A549 (cell line): ENCODE results near the gene S100B. TPM values are rescaled to one million over a fixed set of nuclear protein-coding genes. Genes with fewer than 3 reads are reported as not detected.

ENCODE experiments used
- ATAC-seq, 2 experiments: fragments of 200-7000 bp in 1 of 2; fragments of >200 bp in 1 of 2; cut with Nextera tagmentation in 1 of 2; cut with Tn5 transposase in 1 of 2; 3 replicates each; pipeline versions ENCODE4 v1.8.0 to v1.9.1; 2018 to 2020; ENCODE audit warnings: mild to moderate bottlenecking in 1 of 2, moderate library complexity in 1 of 2
- CTCF ChIA-PET: fragments of 300-600 bp; sonication (Branson Sonifier 250); formaldehyde crosslinking; extraction: SDS; loops from one replicate; lab custom pipeline; 2021; ENCODE audit warnings: antibody characterized with exemption, inconsistent platforms; lab: Yijun Ruan, JAX
- POLR2A ChIA-PET: fragments of 350-600 bp; formaldehyde crosslinking; extraction: SDS; loops from one replicate; lab custom pipeline; 2021; ENCODE audit warnings: antibody characterized with exemption, inconsistent platforms; lab: Yijun Ruan, JAX
- DNase-seq, 2 experiments: peaks; one replicate each; pipeline versions ENCODE4 v3.0.0 to v3.0.0-alpha.2; 2011 to 2016; ENCODE audit warnings: low read depth in 1 of 2, low spot score in 1 of 2
- FAIRE-seq: peaks from 2 replicates; lab custom pipeline; 2011; peaks lifted over from hg19 to GRCh38; lab: Jason Lieb, UNC
- H3K27ac ChIP-seq, 2 experiments: fragments of >200 bp; sonication (Bioruptor Twin); formaldehyde crosslinking; 3 replicates each; pipeline ENCODE4 v1.5.1; 2016 to 2017
- H3K4me1 ChIP-seq: fragments of >200 bp; sonication (Bioruptor Twin); formaldehyde crosslinking; 3 replicates; pipeline ENCODE4 v1.6.1; 2016
- H3K4me2 ChIP-seq: fragments of >200 bp; sonication (Bioruptor Twin); formaldehyde crosslinking; 3 replicates; pipeline ENCODE4 v1.6.1; 2016
- H3K4me3 ChIP-seq: fragments of >200 bp; sonication (Bioruptor Twin); formaldehyde crosslinking; 3 replicates; pipeline ENCODE4 v1.5.1; 2016
- H3K9me3 ChIP-seq: fragments of >200 bp; sonication (Bioruptor Twin); formaldehyde crosslinking; 3 replicates; pipeline ENCODE4 v1.6.1; 2016
- BCL3 ChIP-seq: fragments of >200 bp; sonication (Bioruptor Twin); formaldehyde crosslinking; IDR thresholded peaks from 3 replicates; pipeline ENCODE4 v1.6.1; 2016
- BHLHE40 ChIP-seq: IDR thresholded peaks from 2 replicates; pipeline ENCODE4 v1.6.1; 2012; ENCODE audit warnings: low read depth, low read length, inconsistent platforms
- CBX8 ChIP-seq: fragments of 200-600 bp; sonication (generic); IDR thresholded peaks from 2 replicates; pipeline ENCODE4 v1.6.1; 2016
- CEBPB ChIP-seq, 2 experiments: fragments of >200 bp in 1 of 2; sonication (Bioruptor Twin) in 1 of 2; formaldehyde crosslinking in 1 of 2; IDR thresholded peaks; 2 replicates each; pipeline ENCODE4 v1.6.1; 2012 to 2016
- CTCF ChIP-seq: fragments of >200 bp; sonication (Bioruptor Twin); formaldehyde crosslinking; IDR thresholded peaks from 3 replicates; pipeline ENCODE4 v1.5.1; 2016
- EHMT2 ChIP-seq: fragments of 200-600 bp; sonication (generic); IDR thresholded peaks from 2 replicates; pipeline ENCODE4 v1.6.1; 2016; ENCODE audit warnings: antibody characterized with exemption, low read depth, mild to moderate bottlenecking, moderate library complexity
- ESRRA ChIP-seq: fragments of 150-350 bp; IDR thresholded peaks from 2 replicates; pipeline ENCODE4 v1.6.1; 2014; ENCODE audit warnings: mild to moderate bottlenecking, low read length, borderline replicate concordance
- FOXS1 ChIP-seq: fragments of 250-450 bp; sonication (Bioruptor Pico); IDR thresholded peaks from 2 replicates; pipeline ENCODE4 v1.5.0; 2020; ENCODE audit warnings: mild to moderate bottlenecking, moderate library complexity
- GATA3 ChIP-seq: IDR thresholded peaks from 2 replicates; pipeline ENCODE4 v1.6.1; 2012; ENCODE audit warnings: borderline replicate concordance
- HDAC2 ChIP-seq: fragments of 200-600 bp; sonication (generic); IDR thresholded peaks from 2 replicates; pipeline ENCODE4 v1.6.1; 2016
- HMGXB4 ChIP-seq: fragments of 250-450 bp; sonication (Bioruptor Pico); IDR thresholded peaks from 2 replicates; pipeline ENCODE4 v1.5.0; 2021; ENCODE audit warnings: mild to moderate bottlenecking, moderate library complexity, borderline replicate concordance
- HOXB5 ChIP-seq: fragments of 250-450 bp; sonication (Bioruptor Pico); IDR thresholded peaks from 2 replicates; pipeline ENCODE4 v1.5.0; 2020; ENCODE audit warnings: mild to moderate bottlenecking, moderate library complexity
- MAFK ChIP-seq: fragments of 450-650 bp; IDR thresholded peaks from 2 replicates; pipeline ENCODE4 v1.6.1; 2014; ENCODE audit not compliant: partially characterized antibody
- MAZ ChIP-seq: fragments of 150-350 bp; IDR thresholded peaks from 2 replicates; pipeline ENCODE4 v1.6.1; 2014; ENCODE audit warnings: antibody characterized with exemption, low read depth, low read length, borderline replicate concordance
- NFE2L2 ChIP-seq: fragments of 150-350 bp; conservative IDR thresholded peaks from 2 replicates; pipeline ENCODE4 v1.6.1; 2014; ENCODE audit warnings: low read length
- NPAS2 ChIP-seq: fragments of 250-450 bp; sonication (Bioruptor Pico); IDR thresholded peaks from 2 replicates; pipeline ENCODE4 v1.8.0; 2022; ENCODE audit warnings: mild to moderate bottlenecking, moderate library complexity, borderline replicate concordance
- NR3C1 ChIP-seq: fragments of >200 bp; sonication (Bioruptor Twin); formaldehyde crosslinking; IDR thresholded peaks from 3 replicates; pipeline ENCODE4 v1.6.1; 2017
- PBX3 ChIP-seq: IDR thresholded peaks from 2 replicates; pipeline ENCODE4 v1.6.1; 2012
- PHF8 ChIP-seq: fragments of 200-600 bp; sonication (generic); IDR thresholded peaks from 2 replicates; pipeline ENCODE4 v1.6.1; 2016; ENCODE audit warnings: low read depth, mild to moderate bottlenecking, antibody characterized with exemption, moderate library complexity, borderline replicate concordance
- POLR2AphosphoS2 ChIP-seq: conservative IDR thresholded peaks from 2 replicates; pipeline ENCODE4 v1.6.1; 2012; ENCODE audit warnings: low read length, improper control_type of control experiment, inconsistent platforms
- RNF2 ChIP-seq: fragments of 200-600 bp; sonication (generic); IDR thresholded peaks from 2 replicates; pipeline ENCODE4 v1.6.1; 2016; ENCODE audit warnings: low read depth, mild to moderate bottlenecking, antibody characterized with exemption, moderate library complexity, borderline replicate concordance
- SMC3 ChIP-seq: fragments of >200 bp; sonication (Bioruptor Twin); formaldehyde crosslinking; IDR thresholded peaks from 3 replicates; pipeline ENCODE4 v1.6.1; 2018; ENCODE audit warnings: inconsistent platforms
- SREBF2 ChIP-seq: fragments of 450-650 bp; IDR thresholded peaks from 2 replicates; pipeline ENCODE4 v1.6.1; 2014; ENCODE audit warnings: mild to moderate bottlenecking, moderate library complexity
- TFCP2L1 ChIP-seq: fragments of 250-450 bp; sonication (Bioruptor Pico); IDR thresholded peaks from 2 replicates; pipeline ENCODE4 v1.5.0; 2021; ENCODE audit warnings: mild to moderate bottlenecking
- ZNF302 ChIP-seq: fragments of 250-450 bp; sonication (Bioruptor Pico); IDR thresholded peaks from 2 replicates; pipeline ENCODE4 v1.9.0; 2021; ENCODE audit warnings: inconsistent platforms, mild to moderate bottlenecking, moderate library complexity
- ZSCAN20 ChIP-seq: fragments of 250-450 bp; sonication (Bioruptor Pico); IDR thresholded peaks from 2 replicates; pipeline ENCODE4 v1.8.0; 2022; ENCODE audit warnings: mild to moderate bottlenecking, moderate library complexity
- WGBS: methylation state at CpG from one replicate; pipeline ENCODE4 v1.1.6; 2017; ENCODE audit errors: missing lambda C conversion rate; 5-methylcytosine and 5-hydroxymethylcytosine counted together
- polyA plus RNA-seq, 4 experiments: library from polyadenylated mRNA; depleted of rRNA in 3 of 4; stranded (reverse); fragments of >200 nt; fragmentation: RNase III in 1 of 4; extraction: RNeasy Plus Mini Kit Qiagen cat#74134 plus additional on column Dnase treatment in 1 of 4; gene quantifications; 2 replicates in 3 of 4; 3 replicates in 1 of 4; pipeline ENCODE4 v1.2.3, GENCODE V29; 2011 to 2017

Gene S100B
- polyA plus RNA-seq, 2 of the 4 experiments (the other 2 are of a cell fraction): not detected

- H3K4me3 ChIP-seq: no peak overlapping the region
- DNase-seq (no peak), ATAC-seq (no peak), FAIRE-seq (no peak)
- TF ChIP-seq NFE2L2 (no peak), MAZ (no peak), PBX3 (no peak), RNF2 (no peak), MAFK (no peak), ZSCAN20 (CRISPR knock-in tag) (no peak), POLR2AphosphoS2 (no peak), NPAS2 (CRISPR knock-in tag) (no peak), CBX8 (no peak), BHLHE40 (no peak), CEBPB (IDR thresholded peaks at IDR 0.05) (no peak), ESRRA (no peak), HMGXB4 (CRISPR knock-in tag) (no peak), GATA3 (no peak), SREBF2 (no peak)
- peaks cover 15% of the 10 kb centered on the region; the same call in 2 of the 3 replicates for H3K9me3 ChIP-seq
- WGBS: 85% methylated on average over 1 of the region's 4 CpGs
- no peaks in the 10 kb centered on the region for H3K4me1 ChIP-seq
- POLR2A ChIA-PET: interaction anchor here (2.1 kb wide), 1 partner anchor 13 kb away, joined by 8 read pairs; the partner anchor contains the start of gene PRMT2
- CTCF ChIA-PET: no interaction called here
- no peak overlapping the region for H3K4me2 ChIP-seq
- no peak overlapping the region for H3K27ac ChIP-seq
Measured at GRCh38 chr21:46622226-46622625, 17.3 kb upstream of the S100B start.

- H3K9me3 ChIP-seq: peaks cover 12% of the 10 kb centered on the region; the same call in 2 of the 3 replicates
- ChIA-PET CTCF (no interaction called here), POLR2A (interaction anchor here (2.1 kb wide), 1 partner anchor 14 kb away, joined by 8 read pairs; the partner anchor contains the start of gene PRMT2)
- DNase-seq: no peak
- WGBS: 48% methylated on average over 9 of the region's 9 CpGs
- ATAC-seq: no peak
- H3K27ac ChIP-seq: no peak overlapping the region
- FAIRE-seq: no peak
- no peak overlapping the region for H3K4me3 ChIP-seq
- H3K4me2 ChIP-seq: no peak overlapping the region
- TF ChIP-seq FOXS1 (CRISPR knock-in tag) (no peak), EHMT2 (no peak), NFE2L2 (no peak), PHF8 (no peak), ESRRA (no peak), MAZ (no peak), ZNF302 (CRISPR knock-in tag) (no peak), HOXB5 (no peak), RNF2 (no peak), HDAC2 (no peak), BCL3 (no peak), TFCP2L1 (CRISPR knock-in tag) (no peak), NR3C1 (no peak), CTCF (no peak), SMC3 (no peak)
- H3K4me1 ChIP-seq: no peaks in the 10 kb centered on the region
Measured at GRCh38 chr21:46621457-46622182, 16.7 kb upstream of the S100B start.
